Nucleus accumbens (tissue), 56 donors: ENCODE measurements around the gene ERICH6.
"Not testable (repeated sequence)": the region's sequence is repeated elsewhere in the genome, so short reads cannot be mapped to it uniquely, and the experiment has no call there.

Experiments used
- DNase-seq, 56 donors: peaks; one replicate each; lab custom pipeline; 2025; lab: John Stamatoyannopoulos, UW

ERICH6 gene

GRCh38 chr3:150623945-150624344 lies 79.8 kb downstream of the ERICH6 start:
- no peak for DNase-seq

- not testable (repeated sequence) for DNase-seq
These were observed 80.8 kb downstream of the ERICH6 start for GRCh38 chr3:150622955-150623354.

GRCh38 chr3:150620002-150620689 lies 83.6 kb downstream of the ERICH6 start:
- no peak for DNase-seq

- no peak for DNase-seq
These were observed 89.8 kb downstream of the ERICH6 start for GRCh38 chr3:150613709-150614480.

GRCh38 chr3:150613034-150613433 lies 90.7 kb downstream of the ERICH6 start:
- DNase-seq = no peak

GRCh38 chr3:150612494-150612893 lies 91.2 kb downstream of the ERICH6 start:
- no peak for DNase-seq

GRCh38 chr3:150611666-150612065 lies 92.1 kb downstream of the ERICH6 start:
- DNase-seq = no peak

- DNase-seq = no peak
These were observed 92.9 kb downstream of the ERICH6 start for GRCh38 chr3:150610785-150611184.

GRCh38 chr3:150609988-150610387 lies 93.7 kb downstream of the ERICH6 start:
- DNase-seq = no peak
